ENCODE data around the gene THAP4.

THAP4 gene, protein sequence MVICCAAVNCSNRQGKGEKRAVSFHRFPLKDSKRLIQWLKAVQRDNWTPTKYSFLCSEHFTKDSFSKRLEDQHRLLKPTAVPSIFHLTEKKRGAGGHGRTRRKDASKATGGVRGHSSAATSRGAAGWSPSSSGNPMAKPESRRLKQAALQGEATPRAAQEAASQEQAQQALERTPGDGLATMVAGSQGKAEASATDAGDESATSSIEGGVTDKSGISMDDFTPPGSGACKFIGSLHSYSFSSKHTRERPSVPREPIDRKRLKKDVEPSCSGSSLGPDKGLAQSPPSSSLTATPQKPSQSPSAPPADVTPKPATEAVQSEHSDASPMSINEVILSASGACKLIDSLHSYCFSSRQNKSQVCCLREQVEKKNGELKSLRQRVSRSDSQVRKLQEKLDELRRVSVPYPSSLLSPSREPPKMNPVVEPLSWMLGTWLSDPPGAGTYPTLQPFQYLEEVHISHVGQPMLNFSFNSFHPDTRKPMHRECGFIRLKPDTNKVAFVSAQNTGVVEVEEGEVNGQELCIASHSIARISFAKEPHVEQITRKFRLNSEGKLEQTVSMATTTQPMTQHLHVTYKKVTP

GRCh38 chr2:241637018-241637794, at the start of gene THAP4, which contains the start of gene ATG4B:
THAP4 (minus strand) TSS chr2:241637158; CDS start chr2:241637017, 141 bp downstream.
ATG4B (plus strand) TSS chr2:241637693; CDS start chr2:241637715, 22 bp downstream.
- peak; percentile 89 for DNase-seq

- DNase-seq, result peak; percentile 37
These were observed 49.3 kb upstream of the THAP4 start for GRCh38 chr2:241686324-241686649.

- DNase-seq, result no peak
These were observed 44.1 kb upstream of the THAP4 start for GRCh38 chr2:241680827-241681599.

DNA sequence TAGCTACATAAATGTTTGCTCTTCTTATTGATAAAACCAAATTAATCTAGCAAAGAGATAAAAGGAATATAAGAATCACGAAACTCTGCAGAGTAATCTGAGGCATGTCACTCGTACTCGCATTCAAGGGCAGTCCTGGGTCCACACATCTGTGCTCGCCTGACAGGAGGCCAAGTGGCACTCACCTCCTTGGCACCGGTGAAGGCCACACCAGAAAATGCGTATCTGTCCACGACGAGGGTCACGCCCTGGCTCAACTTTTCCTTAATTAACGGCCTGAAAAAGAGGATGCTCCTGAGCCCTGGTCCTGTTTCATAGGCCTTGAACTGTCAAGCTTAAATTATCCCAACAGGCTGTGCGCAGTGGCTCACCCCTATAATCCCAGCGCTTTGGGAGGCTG, 43.1 kb upstream of the THAP4 start:
- no peak for DNase-seq

DNA sequence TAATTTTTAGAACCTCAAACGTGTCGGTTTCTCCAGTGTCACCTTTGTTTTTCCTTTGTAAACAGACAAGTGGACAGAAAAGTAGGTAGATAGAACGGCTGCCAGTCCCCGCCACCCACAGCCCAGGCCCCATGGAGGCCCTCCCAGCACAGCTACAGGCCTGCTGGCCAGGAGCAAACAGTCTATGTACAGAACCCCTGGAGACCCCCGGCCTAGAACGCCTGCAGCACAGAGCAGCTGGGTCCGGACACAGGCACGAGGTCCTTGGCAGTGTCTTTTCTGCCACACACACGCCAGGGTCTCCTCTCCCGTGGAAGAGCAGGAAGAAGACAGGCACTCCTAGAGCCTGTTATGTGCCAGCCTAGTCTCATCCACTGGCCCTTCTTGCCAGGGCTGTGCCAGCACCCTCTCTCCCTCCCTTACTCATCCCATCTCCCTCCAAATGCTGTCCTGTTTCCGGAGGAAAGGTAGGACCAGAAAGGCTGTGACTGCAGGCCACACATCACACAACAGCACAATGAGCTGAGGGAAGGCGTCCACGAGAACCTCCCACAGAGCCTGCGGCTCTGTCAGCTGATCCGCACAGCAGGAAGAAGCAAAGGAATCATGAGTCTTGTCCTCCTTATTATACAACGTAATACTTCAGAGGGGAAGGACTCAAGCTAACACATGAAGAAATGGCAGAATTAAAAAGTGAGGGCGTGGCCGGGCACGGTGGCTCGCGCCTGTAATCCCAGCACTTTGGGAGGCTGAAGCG, 42.0 kb upstream of the THAP4 start:
- no peak for DNase-seq

GRCh38 chr2:241678307-241678706, 41.3 kb upstream of the THAP4 start:
- no peak for DNase-seq

GRCh38 chr2:241677392-241677791, 40.4 kb upstream of the THAP4 start:
- no peak for DNase-seq

GRCh38 chr2:241676665-241677064, 39.7 kb upstream of the THAP4 start:
- DNase-seq, result no peak

GRCh38 chr2:241675885-241676284, 38.9 kb upstream of the THAP4 start:
- DNase-seq, result no peak

- no peak for DNase-seq
These were observed 37.1 kb upstream of the THAP4 start for GRCh38 chr2:241673797-241674725.

DNA sequence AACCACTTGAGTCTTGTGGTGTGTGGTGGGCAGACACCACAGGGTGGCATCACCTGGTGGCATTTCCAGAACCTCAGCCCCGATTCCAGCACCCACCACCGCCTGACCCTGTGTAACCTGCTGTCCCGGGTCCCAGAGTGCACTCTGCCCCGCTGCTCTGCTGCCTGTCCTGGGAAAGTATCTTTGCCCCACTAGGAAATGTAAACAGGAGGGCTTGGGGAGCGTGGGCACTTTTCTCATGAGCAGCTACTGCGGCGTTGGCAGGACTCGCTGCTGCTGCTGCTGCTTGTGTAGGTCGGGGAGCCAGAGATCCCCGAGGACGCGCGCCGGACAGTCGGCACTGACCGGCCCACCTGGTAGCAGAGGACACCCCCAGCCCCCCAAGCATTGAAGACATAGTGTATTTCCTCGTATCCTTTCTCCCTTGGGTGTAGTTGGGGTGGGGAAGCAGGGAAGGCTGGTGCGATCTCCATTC, 36.3 kb upstream of the THAP4 start:
- no peak for DNase-seq

DNA sequence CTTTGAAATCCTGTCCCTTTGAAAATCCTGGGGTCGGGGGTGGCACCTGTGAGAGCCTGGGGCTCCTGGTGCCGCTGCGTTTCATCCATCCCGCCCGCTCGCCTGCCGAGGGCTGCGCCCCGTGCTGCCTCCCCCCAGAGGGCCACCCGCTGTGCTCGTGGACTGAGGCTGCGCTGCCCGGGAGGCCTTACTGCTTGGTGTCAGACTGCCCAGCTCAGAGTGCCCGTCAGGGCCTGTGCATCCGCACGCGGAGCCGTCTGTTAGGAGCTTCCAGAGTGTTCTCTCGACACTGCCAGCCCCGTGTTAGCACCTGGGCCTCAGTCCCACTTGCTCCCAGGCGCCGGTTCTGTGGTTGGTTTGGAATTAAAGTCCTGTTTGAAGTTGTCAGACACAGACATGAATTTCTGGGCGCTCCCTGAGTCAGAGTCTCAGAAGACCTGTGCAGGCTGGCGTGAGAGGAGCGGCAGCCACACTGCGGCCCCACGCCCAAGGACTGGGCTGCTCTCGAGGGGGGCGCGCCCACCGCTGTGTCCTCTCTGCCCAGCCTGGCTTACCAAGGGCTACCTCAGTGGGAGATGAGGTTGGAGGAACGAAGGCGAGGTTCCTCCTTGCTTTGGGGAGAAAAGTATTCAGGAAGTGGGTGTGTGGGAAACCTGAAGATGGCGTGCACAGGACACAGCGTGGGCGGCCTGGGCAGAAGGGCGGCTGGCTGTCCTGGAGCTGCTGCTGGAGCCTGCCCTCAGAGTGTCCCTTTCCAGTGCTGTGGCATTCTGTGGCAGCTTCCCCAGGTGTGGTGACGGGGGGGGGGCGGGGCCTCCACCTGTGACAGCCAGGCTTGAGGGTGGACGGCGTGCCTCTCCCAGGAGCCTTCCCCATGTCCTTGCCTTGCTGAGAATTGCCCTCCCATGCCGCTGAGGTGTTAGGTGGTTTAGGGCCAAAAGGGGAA, 35.6 kb upstream of the THAP4 start:
- no peak for DNase-seq

DNA sequence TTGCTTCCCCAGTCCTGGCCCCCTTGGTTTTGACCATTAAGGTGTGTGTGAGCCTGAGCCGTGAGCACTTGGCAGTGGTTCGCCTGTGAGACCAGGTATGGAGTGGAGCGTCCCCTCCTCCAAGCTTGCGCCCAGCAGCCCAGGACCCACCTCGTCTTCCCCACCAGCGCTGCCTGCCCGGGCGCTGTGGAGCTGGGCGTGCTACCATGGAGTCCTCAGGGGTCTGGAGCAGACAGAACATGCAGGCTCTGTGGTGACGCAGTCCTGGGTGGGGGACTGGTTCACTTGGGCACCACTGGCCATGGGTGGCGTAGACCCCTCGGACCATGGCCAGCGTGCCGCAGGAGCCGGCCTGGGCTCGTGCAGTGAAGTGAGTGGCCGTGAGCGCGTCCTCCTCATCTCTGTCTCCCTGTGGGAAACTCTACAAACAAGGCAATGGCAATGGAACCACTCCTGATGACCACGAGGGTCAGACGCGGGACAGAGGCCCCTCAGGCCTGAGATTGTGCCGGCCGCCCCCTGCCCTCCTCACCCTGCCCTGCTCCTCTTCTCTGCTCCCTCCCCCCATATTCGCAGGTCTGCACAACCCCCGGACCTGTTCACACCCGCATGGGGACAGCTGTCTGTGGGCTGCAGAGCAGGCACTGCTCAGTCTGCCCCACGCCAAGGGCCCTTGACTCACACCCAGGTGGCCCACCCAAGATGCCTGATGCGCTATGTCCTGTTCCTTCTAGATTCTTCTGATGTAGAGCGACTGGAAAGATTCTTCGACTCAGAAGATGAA, 34.7 kb upstream of the THAP4 start:
- no peak for DNase-seq

DNA sequence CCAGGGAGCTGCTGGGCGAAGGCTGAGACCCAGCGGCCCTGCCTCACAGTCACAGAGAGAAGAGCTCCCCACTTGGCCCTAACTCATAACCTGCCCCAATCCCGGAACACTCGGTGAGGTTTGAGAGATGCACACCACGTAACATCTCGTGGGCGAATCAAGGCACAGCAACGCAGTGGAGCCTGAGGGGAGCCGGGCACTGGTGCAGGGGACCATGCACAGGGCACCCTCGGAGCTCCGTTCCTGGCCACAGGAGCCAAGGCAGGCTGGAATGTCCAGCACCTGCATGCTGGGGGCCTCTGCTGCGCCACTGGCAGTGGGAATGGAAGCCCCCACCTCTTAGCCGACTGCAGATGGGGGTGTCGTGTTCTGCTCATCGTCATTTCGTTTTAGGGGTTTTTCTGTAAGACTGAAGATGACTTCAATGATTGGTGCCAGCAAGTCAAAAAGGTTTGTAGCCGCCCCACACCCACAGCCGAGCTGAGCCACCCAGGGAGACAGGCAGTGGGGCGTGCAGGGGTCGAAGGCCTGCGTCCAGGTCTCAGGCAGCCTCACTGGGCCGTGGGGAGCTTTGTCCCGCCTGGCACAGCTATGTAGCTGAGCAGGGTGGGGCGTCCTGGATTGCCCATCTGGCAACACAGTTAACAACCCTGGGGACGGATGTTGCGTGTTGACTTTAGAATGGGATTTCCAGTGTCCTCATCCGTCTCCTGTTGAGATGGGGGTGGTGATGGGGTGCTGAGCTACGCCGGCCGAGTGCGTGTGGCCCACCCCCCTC, 33.6 kb upstream of the THAP4 start:
- DNase-seq, result no peak

DNA sequence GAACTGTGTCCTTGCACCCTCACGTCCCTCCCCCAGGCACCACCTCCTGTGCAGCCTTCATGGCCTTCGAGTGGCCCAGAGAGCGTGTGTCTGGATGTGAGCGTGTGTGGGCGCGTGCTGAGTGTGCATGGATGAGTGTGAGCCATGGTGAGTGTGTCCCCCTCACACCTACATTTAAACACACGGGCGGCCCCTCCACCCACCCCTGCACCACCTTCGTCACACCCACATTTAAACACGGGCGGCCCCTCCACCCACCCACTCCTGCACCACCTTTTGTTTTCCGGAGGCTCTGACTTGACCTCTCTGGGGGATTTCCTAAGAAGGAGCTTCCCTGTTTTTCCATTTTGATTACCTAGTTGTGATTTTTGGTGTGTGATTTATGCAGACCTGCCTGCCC, 31.9 kb upstream of the THAP4 start:
- DNase-seq, result no peak

- no peak for DNase-seq
These were observed 31.4 kb upstream of the THAP4 start for GRCh38 chr2:241668354-241668753.

DNA sequence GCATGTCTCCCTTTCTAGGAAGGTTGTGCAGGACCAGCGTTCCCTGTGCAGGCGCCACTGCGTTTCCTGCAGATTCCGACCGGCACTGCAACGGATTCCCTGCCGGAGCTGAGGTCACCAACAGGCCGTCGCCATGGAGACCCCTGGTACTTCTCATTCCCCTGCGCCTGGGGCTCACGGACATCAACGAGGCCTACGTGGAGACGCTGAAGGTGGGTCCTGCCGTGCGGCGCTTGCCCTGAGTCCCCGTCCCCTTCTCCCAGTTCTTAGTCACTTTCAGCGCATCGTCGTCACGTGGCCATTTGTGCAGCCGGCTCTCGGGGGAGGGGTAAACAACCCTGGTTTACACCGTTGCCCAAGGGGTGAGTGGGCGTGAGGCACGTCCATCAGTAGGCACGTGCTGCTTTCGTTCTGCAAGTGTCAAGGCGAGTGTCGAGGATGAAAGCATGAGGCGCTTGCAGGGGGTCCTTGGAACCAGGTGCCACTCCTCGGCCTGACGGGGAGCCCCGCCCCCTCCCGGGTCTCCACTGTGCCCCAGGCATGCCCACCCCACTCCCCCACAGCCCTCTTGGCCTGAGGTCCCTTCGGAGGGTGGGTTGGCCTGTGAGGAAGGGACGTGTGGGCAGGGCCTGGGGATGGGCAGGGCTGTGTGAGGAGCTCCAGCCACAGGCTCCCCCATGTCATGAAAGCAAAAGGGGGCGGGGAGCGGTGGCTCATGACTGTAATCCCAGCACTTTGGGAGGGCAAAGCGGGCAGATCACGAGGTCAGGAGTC, 29.9 kb upstream of the THAP4 start:
- DNase-seq, result no peak

All from hematopoietic multipotent progenitor cell treated with erythropoietin and hydrocortisone succinate and interleukin-3 and kit ligand, for 6 days (in vitro differentiated cells).